Neutrophil (primary cell): Measurements from ENCODE around the gene ZNF814.

ENCODE experiments used
- H3K27ac ChIP-seq: fragments of 200-600 bp; sonication (generic); 2 replicates; pipeline ENCODE4 v1.5.1; 2016; ENCODE audit warnings: mild to moderate bottlenecking, moderate library complexity
- H3K27me3 ChIP-seq: fragments of 200-600 bp; sonication (generic); 2 replicates; pipeline ENCODE4 v1.6.0; 2016; ENCODE audit warnings: mild to moderate bottlenecking
- H3K36me3 ChIP-seq: fragments of 200-600 bp; sonication (generic); 2 replicates; pipeline ENCODE4 v1.5.1; 2017
- H3K4me1 ChIP-seq, 2 experiments: fragments of 200-600 bp in 1 of 2; sonication (generic) in 1 of 2; 1 replicate in 1 of 2; 2 replicates in 1 of 2; pipeline versions ENCODE4 v1.5.1 to v1.6.1; 2013 to 2016; ENCODE audit warnings: low read depth in 1 of 2, low read length in 1 of 2, mild to moderate bottlenecking in 1 of 2, moderate library complexity in 1 of 2; ENCODE audit not compliant: control insufficient read depth in 1 of 2, insufficient read depth in 1 of 2
- H3K4me3 ChIP-seq, 2 experiments: fragments of 200-600 bp in 1 of 2; sonication (generic) in 1 of 2; 1 replicate in 1 of 2; 2 replicates in 1 of 2; pipeline ENCODE4 v1.5.1; 2013 to 2016; ENCODE audit warnings: low read depth in 1 of 2, low read length in 1 of 2, mild to moderate bottlenecking in 1 of 2, moderate library complexity in 1 of 2
- H3K9me3 ChIP-seq: fragments of 200-600 bp; sonication (generic); 2 replicates; pipeline ENCODE4 v1.5.1; 2016
- CTCF ChIP-seq: fragments of 200-600 bp; sonication (generic); IDR thresholded peaks from 2 replicates; pipeline ENCODE4 v1.5.1; 2016; ENCODE audit warnings: antibody characterized with exemption

ZNF814 gene

GRCh38 chr19:57807541-57807940 lies 81.3 kb downstream of the ZNF814 start:
- no peak for TF ChIP-seq CTCF
- Histone ChIP-seq H3K9me3 (no peaks in the 10 kb centered on the region), H3K4me1 (peaks cover 53 to 63% of the 10 kb centered on the region in 2 experiments), H3K4me3 (no peak overlapping the region), H3K27me3 (no peaks in the 10 kb centered on the region), H3K36me3 (peaks cover 40% of the 10 kb centered on the region), H3K27ac (peak overlapping the region; percentile 46)

GRCh38 chr19:57803594-57804325 lies 85.1 kb downstream of the ZNF814 start:
- Histone ChIP-seq H3K9me3 (no peaks in the 10 kb centered on the region), H3K27me3 (no peaks in the 10 kb centered on the region), H3K36me3 (peaks cover 16% of the 10 kb centered on the region), H3K4me1 (peaks cover 77 to 81% of the 10 kb centered on the region in 2 experiments), H3K4me3 (peak overlapping the region; percentile 65 to 70), H3K27ac (peak overlapping the region; percentile 89)
- no peak for TF ChIP-seq CTCF

- peak overlapping the region; percentile 65 to 70 for H3K4me3 ChIP-seq
- no peaks in the 10 kb centered on the region for H3K9me3 ChIP-seq
- peaks cover 82 to 86% of the 10 kb centered on the region in 2 experiments for H3K4me1 ChIP-seq
- TF ChIP-seq CTCF: no peak
- H3K27ac ChIP-seq: peak overlapping the region; percentile 89
- no peaks in the 10 kb centered on the region for H3K27me3 ChIP-seq
- peaks cover 12% of the 10 kb centered on the region for H3K36me3 ChIP-seq
Measured at GRCh38 chr19:57803265-57803593, 85.6 kb downstream of the ZNF814 start.

- Histone ChIP-seq H3K27me3 (no peaks in the 10 kb centered on the region), H3K9me3 (no peaks in the 10 kb centered on the region), H3K4me1 (peaks cover 88 to 90% of the 10 kb centered on the region in 2 experiments), H3K27ac (peak overlapping the region; percentile 97), H3K36me3 (peaks cover 2% of the 10 kb centered on the region), H3K4me3 (no peak overlapping the region)
- no peak for TF ChIP-seq CTCF
Measured at GRCh38 chr19:57802269-57802668, 86.6 kb downstream of the ZNF814 start.

- Histone ChIP-seq H3K36me3 (peaks cover 7% of the 10 kb centered on the region), H3K9me3 (no peaks in the 10 kb centered on the region), H3K4me1 (peaks cover 86 to 89% of the 10 kb centered on the region in 2 experiments), H3K4me3 (no peak overlapping the region), H3K27me3 (no peaks in the 10 kb centered on the region), H3K27ac (peak overlapping the region; percentile 97)
- no peak for TF ChIP-seq CTCF
Measured at GRCh38 chr19:57800696-57801095, 88.1 kb downstream of the ZNF814 start.
